HG03354 (cell line): Measurements from ENCODE around the gene WEE2.
A peak's percentile ranks its signal among the peaks of the same experiment; 100 is the strongest.
"Not testable (repeated sequence)": the region's sequence is repeated elsewhere in the genome, so short reads cannot be mapped to it uniquely, and the experiment has no call there.

Experiments
- ATAC-seq: cut with Tn5 transposase; IDR thresholded peaks from one replicate; pipeline ENCODE4 v1.9.1; 2021; ENCODE audit warnings: mild to moderate bottlenecking; ENCODE audit not compliant: unreplicated experiment, poor library complexity, severe bottlenecking

WEE2 gene

DNA sequence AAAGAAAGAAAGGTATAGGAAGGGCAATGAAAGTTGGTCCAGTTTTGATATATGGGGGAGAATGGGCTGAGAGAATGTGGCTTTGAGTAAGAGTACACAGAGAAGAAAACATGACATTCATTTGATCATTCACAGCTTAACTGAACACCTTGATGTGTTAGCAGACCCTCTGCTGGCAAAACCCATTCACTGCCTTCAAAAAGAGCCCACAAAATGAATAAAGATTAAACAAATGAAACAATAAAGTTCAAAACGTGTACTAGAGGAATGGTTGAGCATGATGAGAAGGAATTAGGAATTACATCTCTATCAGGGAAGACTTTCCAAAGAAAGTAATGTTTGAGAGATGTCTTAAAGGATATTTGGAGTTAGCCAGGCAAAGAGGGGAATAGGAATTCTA is 2.1 kb downstream of the WEE2 start:
- no peak for ATAC-seq

DNA sequence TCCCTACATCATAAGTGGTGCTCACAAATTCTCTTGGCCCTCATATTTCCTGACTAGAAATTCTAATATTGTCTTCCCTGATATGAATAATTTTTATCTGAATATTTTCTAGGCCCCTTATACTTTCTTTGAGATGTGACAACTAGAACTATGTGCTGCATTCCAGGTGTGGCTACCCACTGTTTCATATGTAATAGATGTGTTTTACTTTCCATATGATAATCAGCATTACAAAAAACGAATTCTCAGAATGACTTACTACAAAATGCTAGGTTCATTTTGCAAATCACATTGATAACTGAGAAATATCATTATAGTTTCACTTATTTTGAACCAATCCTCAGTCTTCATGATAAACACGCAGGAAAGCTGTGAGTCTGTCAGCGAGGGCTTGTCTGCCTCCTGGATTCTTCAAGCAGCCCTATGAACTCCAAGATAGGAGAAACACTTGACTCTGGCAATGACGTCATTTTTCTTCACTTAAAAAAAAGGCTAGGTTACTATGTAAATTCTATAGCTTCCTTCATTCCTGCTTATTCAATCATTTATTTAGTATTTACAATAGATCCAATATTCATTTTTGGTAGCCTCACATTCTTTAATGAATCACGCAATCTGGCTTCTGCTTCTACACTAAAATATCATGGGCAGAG is 4.6 kb downstream of the WEE2 start:
- no peak for ATAC-seq

DNA sequence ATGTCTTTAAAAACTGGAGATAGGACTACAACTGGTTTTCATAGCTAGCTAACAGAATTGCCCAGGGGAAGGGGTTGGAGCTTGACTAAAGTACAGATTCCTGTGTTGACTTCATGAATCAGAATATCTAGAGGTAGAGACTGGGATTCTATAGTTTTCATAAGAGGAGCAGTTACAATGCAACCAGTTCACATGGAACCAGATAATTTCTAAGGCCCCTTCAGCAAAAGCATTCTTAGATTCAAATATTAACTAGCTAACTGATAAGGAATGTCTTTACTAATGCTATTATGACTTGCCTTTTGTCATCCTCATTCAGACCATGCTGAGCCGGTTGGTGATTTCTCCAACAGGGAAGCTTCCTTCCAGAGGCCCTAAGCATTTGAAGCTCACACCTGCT is 5.7 kb downstream of the WEE2 start:
- no peak for ATAC-seq

DNA sequence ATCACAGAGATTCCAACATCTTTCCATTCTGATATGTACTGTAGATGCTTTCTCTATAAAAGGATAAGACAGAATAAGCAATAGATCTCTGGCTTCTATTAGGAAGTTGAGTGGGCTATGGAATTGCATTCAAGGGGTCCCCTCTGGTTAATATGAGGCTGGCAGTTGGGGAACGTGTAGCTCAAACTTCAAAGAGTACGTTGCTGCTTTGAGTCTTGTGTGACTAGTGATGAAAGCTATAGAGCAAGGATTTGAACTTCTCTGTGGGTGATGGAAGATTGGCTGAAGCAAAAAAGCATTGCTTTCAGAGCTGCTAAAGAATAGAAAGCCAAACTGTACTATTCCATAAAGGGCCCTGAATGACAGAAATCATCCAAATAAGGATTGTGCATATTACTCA is 6.4 kb downstream of the WEE2 start:
- no peak for ATAC-seq

DNA sequence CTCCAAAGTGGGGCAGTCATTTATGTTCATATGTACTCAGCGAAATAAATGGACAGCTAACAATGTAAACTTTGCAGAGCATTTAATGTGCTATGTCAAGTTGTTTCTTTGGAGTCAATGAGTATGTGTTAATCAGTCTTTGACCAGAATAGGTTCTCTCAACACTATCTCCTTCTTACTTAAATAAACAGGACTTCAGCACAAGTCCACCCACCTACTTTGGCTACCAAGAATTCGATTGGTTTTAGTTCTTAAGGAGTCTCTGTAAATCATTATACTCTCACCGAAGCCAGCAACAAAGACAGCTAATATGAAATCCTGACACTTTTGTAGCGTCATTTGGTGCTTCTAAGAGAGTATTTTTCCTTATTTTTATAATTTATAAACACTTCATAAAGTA is 6.9 kb downstream of the WEE2 start:
- no peak for ATAC-seq

DNA sequence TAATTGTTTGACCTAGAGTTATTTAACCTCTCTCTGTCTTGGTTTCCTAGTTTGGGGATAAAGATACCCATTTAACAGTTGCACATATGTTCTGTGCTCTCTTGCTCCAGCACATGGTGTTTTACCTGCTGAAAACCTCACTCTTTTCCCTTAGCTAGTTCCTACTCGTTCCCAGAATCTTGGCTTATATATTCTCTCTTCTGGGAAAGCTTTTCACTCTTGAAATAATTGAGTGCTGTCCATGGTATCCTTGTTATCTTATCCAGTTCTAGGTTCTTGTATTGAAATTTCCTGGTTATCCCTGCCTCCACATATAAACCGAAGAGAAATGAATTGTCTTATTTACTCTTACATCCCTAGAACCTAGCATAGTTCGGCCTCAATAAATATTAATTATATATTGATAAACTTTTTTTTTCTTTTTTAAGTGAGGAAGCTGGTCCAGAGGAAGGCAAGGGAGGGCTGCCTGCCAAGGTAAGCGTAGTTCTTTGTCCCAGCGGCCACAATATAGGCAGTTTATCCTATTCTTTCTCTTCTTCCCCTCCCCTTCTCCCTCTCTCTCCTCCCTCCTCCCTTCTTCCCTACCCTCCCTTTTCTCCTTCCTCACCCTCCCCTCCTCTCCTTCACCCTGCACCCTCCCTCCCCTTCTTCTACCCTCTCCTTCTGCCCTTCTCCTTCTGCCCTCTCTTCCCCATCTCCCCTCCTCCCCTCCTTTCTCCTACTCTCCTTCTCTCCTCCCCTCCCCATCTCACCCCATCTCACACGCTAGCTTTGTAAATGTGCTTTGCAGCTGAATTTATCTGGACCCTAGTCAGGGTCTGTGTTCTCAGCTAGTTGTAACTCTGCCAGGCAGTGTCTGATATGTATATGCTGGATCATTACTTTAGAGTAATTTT is 7.9 kb downstream of the WEE2 start:
- no peak for ATAC-seq

DNA sequence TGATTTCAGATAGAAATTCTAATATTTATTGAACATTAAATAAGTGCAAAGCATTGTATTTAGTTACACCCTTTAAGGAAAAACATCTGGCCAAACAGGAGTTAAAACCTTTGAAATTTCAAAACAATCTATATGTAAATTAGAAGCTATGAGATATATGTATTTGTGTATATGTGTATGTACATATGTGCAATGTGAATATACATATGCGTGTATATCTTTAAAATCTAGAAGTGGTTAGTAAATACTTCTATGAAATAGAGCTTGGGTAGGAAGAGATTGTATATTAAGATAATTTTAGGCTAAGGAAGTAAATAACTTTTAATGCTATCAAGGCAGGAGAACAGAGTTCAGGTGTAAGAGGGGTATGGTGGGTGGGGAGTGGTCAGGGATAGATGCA is 9.3 kb downstream of the WEE2 start:
- ATAC-seq = no peak

DNA sequence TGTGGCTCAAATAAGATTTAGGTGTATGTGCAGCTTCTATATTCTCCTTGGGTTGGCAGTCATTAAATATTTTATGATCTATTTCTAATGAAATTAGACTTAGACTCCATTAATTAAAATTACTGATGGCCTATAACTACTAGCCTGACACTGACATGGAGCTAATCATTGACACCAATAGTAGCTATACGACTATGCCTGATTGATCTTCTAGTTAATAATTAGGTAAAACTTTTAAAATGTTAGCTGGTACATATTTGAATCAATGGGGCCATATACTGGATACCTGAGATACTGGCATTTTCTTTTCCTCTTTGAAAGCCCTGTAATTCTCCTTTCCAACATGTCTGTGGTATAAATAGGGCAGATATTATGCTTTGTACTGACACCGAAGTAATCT is 14.4 kb downstream of the WEE2 start:
- ATAC-seq = peak; percentile 87

DNA sequence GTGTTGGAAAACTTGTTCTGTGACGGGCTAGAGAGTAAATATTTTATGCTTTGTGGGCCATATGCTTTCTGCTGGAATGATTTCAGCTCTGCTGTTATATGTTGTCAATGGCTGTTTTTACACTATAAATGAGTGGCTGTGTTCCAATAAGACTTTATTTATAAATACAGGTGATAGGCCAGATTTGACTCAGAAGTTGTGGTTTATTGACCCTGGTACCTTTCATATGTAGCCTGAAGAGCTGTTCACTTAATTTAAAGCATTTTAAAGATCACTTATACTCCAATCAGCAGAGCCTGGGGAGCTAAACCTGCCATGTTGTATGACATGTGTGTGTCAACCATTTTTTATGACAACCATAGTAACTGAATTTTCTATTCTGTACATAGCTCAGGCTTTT is 20.9 kb downstream of the WEE2 start:
- ATAC-seq = no peak

DNA sequence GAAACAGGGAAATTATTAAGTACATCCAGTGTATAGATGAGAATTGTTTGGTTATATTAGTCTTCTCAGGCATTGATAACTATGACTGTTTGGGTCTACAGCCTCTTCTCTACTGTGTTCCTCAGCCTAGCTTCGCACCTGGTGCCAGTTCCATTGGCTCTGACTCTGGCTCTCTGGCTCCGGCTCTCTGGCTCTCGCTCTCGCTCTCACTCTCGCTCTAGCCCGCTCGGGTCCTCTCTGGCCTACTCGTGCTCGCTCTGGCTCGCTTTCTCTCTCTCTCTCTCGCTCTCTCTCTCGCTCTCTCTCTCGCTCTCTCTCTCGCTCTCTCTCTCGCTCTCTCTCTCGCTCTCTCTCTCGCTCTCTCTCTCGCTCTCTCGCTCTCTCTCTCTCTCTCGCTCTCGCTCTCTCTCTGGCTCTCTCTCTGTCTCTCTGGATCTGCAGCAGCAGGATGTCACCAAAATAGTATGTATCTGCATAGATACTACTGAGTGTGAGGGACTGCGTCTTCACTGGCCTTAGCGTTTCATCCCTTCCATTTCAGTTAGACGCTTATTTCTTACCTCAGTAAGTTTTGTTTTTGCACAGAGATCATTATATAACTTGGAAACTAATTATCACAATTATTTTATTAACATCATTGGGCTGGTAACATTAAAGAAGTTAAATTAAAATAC is 23.5 kb downstream of the WEE2 start:
- no peak for ATAC-seq

DNA sequence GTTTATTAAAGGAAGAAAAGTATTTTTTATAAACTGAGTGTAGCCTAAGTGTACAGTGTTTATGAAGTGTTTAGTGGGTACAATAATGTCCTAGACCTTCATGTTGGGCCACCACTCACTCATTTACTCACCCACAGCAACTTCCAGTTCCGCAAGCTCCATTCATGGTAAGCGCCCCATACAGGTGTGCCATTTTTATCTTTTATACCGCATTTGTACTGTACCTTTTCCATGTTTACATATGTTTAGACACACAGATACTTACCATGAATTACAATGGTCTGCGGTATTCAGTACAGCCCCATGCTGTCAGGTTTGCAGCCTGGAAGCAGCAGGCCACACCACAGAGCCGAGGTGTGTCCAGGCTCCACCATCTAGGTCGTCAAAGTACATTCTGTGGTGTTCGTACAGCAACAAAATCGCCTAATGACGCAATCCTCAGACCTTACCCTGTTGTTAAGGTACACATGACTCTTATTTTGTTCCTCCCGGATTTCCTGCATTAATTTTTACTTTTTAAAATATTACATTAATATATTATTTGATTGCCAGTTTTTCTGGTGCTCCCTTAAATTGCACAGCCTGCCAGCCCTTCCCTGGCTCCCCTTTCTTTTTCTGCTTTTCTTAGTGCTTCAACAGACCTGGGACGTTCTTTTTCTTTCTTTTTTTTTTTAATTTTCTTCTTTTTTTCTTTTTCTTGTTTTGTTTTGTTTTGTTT is 29.1 kb downstream of the WEE2 start:
- ATAC-seq = no peak

DNA sequence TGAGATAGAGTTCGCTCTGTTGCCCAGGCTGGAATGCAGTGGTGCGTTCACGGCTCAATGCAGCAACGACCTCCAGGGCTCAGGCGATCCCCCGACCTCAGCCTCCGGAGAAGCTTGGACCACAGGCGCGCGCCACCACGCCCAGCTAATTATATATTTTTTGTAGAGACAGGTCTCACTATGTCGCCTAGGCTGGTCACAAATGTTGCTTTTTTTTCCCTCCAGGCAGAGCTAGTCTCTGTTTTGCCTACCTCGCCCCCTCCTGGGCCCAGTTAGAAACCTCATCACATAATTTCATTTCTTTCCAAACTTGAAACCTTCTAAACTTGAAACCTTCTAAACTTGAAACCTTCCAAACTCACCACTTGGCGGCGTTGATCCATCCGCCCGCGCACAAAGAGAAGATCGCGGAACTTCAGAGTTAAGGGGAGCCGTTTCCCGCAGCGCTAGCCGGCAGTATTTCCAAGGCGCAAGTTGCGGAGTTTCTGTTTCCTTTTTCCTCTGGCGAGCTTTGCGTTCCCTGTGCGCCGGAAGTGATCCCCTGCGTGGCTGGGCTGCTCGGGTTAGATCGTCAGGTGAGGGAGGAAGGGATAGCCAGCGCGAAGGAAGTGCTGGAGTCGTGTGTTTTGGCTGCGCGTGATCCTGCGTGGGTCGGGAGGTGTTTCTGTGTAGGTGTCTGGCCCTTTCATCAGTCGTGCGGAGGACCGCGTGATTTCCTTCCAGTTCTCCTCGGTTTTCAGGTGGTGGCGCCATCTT is 29.9 kb downstream of the WEE2 start, which contains the start of gene SSBP1:
TSS of gene SSBP1 (plus strand) at position 523 of the 756 bp plus-strand sequence. CDS start 809 bp downstream, outside the sequence.
- peak; percentile 92 for ATAC-seq

DNA sequence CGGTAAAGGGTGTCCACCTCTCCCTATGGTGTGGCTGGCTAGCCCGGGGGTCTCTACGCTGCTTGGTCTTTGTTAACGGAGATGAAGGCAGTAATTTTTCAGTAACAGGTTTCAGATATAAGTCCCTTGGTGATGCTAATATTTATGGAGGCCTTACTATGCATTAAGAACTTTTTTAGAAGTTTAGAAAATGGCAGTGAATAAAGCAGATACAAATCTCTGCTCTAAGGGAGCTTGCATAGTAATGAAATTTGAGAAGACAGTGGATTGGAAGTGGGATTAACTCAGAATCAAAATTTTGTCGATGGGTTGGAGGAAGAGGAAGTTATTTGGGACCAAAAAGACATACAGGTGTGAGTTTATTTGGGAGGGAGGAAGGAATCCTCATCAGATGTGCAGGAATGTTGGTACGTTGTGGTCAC is 30.4 kb downstream of the WEE2 start:
- ATAC-seq = no peak

DNA sequence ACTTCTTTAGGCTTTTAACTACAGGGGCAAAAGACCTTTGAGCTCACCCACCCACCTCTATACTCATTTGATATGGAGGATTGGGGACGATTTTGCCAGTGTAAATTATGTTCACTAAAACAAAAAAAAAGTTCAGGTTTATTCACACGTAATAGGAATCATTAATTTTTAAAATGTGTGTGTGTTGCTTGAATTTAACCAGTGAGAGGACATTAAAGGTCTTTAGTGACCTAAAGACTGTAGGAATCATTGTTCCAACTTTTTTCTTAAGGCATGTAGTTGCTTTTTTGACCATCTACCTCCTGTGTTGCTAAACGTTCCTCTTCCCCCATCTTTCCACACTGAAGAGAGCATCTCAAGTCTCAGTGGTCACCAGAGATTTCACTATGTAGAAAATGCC is 31.1 kb downstream of the WEE2 start:
- no peak for ATAC-seq

DNA sequence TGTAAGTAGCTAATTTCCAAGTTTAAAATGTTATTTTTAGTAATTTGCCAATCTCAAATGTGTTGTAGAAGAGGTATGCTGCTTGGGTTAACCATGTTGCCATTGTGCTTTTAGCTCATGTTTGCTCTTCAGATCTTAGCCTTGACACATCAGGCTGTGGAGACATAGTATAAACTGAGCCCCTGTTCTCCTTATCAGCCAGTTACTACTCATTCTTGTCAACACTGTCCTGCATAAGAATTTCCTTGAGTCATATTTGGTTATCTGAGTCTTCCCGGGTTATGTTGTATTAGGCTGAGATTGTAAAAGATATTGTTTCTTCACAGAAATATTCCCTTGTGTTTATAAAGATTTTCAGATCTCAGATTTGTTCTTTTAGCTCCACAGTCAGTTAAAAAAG is 34.1 kb downstream of the WEE2 start:
- ATAC-seq = no peak

DNA sequence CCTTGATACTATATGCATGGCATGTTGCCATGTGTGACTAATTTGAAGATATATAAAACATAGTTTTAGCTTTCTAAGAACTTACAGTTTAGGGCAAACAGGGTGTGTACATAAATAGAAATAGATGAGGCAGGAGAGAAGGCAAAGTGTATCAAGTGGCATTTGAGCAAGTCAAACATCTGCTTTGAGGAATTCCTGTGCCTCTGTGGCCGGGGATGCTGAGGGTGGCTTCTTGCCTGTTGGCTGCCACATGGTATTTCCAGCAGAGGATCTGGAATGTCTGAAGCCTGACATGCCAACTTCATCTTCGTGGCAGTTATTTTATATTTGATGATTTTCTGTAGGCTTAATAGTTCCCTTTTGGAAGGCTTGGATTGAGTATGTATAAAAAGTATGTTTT is 36.0 kb downstream of the WEE2 start:
- ATAC-seq = no peak

DNA sequence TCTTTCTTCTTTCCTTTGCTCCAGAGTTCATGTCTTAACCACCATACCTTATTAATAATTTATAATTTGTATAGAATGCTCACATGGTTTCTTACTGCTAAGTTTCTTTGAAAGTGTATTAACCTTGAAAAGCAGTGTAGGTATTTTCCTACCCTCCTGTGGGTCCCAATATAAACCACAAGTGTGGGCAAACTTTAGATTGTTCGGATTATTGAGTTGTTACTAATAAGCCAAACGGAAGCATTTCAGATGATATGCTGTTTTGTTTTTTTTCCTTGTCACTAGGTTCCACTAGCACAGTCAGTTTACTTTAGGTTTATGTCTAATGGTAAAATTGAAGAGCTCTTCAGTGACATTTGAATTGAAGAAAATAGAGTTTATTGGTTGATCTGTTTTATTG is 40.2 kb downstream of the WEE2 start:
- ATAC-seq = no peak

DNA sequence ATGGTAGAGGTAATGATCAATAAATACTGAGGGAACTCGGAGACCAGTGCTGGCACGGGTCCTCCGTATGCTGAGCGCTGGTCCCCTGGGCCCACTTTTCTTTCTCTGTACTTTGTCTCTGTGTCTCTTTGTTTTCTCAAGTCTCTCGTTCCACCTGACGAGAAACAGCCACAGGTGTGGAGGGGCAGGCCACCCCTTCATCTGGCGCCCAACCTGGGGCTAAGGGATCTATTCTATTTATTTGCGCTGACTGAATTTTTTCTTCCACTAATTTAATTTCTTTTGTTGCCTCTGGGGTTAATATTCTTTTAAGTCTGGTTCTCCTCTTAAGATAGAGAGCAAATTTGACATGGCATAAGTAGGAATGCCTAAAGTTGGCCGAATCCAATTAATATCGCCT is 43.8 kb downstream of the WEE2 start:
- not testable (repeated sequence) for ATAC-seq

DNA sequence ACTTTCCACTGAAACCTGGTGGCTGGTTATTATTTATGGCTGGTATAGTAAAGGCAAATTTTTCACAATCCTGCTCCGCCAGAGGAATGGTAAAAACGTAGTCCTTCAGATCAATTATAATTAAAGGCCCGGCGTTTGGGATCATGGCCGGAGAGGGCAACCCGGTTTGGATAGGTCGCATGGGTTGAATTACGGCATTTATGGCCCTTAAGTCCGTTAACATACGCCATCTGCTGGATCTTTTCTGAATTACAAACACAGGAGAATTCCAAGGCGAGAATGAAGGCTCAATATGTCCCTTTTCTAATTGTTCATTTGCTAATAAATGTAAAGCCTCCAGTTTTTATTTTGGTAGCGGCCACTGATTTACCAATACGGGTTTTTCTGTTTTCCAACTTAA is 44.5 kb downstream of the WEE2 start:
- no peak for ATAC-seq
